Measurements from ENCODE around the gene BCL2L11.

Gene BCL2L11

DNA sequence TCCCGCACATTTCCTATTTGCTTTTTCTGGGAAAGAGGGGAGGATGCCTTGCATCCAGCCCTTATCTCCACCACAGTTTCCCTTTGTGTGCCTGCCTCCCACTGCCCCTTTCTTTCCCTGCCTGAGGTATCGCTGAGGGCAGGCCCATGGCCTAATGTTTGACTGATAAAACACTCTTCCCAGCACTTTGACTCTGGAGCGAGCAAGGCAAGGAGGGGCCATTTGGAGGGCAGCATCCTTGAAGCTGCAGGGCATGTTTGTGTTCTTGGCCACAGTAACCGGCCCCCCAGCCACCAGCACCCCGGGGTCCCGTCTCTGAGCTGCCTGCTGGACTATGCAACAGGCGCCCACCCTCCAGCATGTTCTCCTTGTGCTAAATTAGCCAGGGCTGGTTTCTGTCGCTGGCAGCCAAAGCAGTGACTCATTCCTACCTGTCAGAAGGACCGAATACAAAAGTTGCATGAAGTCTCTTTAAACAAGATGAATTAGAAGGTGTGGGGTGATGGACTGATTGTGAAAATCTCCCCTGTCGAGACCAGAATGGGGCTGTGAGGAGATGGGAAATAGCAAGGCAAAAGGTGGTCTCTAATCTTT lies 50.7 kb downstream of the BCL2L11 start:
- no peak for DNase-seq

DNA sequence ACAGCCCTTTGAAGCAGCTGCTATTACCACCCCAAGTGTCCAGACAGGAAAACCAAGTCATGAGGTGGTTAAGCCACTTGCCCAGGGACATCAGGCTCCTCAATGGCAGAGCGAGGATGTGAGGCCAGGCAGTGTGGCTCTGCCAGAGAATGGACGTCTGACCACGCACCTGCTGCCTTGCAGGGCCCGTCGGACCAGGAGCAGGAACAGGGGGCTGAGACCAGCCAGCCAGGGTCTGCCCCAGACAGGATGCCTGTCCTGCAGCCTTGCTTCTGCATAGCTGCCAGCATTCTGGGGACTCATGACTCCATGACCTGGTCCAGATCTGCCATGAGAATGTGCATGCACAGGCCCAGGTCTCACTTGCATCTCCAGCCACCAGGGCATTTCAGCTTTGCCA lies 52.0 kb downstream of the BCL2L11 start:
- DNase-seq: no peak

GRCh38 chr2:111173338-111173737 lies 52.6 kb downstream of the BCL2L11 start:
- no peak for DNase-seq

DNA sequence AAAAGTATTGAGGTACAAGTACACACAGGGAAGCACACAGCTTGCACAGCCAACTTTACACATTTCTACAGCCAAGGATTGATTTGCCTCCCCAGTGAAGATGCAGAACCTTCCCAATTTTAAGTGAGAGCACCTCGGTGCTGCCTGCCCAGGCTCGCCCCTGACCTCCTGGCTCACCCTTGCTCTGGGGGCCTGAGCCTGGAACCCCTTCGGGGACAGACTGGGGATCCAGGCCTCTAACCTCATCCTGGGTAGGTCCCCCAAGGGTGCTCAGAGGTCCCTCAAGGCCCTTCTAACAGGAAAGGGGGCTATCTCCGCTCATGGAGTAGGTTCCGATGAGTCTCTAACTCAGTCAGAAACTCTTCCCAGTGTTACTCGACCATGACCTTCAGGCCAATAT lies 53.1 kb downstream of the BCL2L11 start:
- DNase-seq: no peak

DNA sequence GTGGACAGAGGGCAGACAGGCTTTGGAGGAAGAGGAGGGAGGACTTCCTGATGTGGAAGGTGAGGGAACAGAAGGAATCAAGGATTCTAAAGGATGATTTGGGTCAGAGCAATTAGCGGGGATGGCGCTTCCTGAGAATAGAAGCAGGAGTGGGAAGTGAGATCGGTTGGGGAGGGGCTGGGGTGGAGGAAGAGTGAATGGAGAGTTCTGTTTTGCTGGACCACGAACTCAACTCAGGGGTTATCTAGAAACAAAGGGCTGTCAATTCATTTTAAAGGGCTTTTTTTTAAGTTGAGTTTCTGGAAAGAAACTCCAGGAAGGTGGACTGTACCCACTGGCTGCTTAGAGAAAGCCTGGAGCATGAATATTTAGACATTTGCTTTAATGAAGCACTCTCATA lies 54.9 kb downstream of the BCL2L11 start:
- no peak for DNase-seq

DNA sequence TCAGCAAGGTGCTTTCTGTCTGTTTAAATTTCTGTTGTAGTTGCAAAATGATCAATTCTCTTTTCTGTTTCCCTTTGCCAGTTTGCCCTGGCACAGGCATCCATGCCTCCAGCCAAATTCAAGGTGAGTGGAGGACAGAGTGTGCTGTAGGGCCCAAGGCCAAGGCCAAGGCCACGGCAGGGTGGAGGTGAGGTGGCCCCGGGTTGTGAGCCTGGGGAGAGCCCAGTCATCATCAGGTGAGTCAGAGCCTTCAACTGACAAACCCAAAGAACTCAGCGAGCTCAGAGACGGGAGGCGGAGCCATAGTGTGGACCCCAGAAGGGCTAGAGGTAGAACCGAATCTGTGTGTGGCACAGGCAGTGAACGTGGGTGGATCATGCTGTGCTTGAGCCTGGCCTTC lies 55.7 kb downstream of the BCL2L11 start:
- no peak for DNase-seq

DNA sequence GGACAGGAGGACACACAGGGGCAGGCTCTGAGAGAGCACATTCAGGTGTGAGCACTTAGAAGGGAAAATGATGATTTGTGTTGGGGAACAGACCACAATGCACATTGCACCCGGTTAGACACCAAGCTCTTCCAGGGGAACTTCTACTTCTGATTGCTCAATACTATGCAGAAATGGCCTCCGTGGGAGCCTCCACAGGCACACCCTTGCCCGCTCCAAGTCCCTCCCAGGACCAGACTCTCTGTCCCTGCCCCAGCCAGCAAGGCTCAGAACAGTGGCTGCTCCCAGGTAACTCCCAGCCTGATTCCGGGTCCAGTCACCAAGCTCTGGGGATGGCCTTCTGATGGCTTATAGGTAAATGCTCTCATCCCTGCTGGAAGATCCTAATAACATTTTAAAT lies 56.2 kb downstream of the BCL2L11 start:
- DNase-seq: no peak

DNA sequence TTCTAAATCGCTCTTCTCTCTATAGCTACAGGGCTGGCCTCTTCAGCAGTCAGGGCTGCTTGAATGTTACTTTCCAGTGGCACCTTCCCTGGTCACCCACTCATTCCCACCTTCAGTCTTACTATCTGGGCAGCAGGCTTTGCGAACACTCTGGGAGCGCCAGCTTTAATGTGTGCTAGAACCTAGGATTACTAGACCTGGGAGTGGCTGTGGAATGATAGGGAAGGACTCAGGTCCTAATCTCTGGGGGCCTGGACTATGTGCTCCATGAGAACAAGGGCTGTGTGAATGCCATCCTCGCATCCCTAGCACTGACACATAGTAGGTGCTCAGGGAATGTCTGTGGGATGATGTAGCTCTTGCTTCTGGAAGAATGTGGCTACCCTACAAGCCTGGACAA lies 57.6 kb downstream of the BCL2L11 start:
- DNase-seq: no peak

GRCh38 chr2:111178730-111179405 lies 58.2 kb downstream of the BCL2L11 start:
- DNase-seq: no peak

GRCh38 chr2:111182121-111182520 lies 61.4 kb downstream of the BCL2L11 start:
- DNase-seq: no peak

DNA sequence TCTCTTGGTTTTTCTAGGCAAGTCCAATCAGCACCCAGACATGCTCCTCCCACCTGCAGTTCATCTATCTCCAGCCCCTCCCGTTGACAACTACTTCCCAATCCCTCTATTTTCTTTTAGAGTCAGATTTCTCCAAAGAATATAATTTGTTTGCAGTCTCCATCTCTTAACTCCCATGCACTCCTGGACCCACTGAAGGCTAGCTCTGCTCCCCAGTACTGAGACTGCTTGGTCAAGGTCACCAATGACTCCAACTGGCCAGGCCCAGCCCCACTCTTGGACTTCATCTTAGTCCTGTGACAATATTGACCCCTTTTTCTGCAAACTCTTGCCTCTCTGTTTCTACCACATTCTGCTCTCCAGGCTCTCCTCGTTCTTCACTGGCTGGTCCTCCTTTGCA lies 62.0 kb downstream of the BCL2L11 start:
- DNase-seq: no peak

GRCh38 chr2:111184725-111185310 lies 64.1 kb downstream of the BCL2L11 start:
- no peak for DNase-seq

DNA sequence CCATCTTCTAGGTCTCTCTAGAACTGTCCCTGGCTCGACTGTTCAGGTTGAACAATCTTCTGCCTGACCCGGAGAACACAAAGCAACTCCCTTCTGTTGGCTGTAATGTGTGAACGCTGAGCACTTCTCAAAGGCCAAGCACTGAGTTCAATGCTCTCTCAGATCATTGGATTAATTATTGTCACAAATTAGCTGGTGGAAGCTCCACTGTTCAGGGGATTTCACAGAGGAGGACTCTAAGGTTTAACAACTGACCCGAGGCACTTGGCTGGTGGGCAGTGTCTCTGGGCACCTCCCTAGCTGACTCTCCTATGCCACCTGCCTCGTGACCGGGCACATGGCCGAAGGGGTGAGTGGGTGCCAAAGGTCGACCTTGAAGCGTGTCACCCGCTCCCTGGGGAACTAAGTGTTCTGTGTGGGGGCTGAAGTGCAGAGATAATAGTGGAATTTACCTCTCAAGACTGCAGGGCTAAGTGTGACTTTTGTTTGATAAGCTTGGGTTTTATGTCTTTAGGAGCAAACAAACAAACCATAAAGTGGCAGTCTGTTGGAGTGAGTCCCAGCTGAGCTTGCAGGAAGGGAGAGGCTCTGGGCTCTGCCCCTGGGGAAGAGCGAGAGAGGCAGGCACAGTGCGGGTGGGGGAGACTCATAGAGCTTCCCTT lies 64.8 kb downstream of the BCL2L11 start:
- no peak for DNase-seq

GRCh38 chr2:111186121-111186715 lies 65.5 kb downstream of the BCL2L11 start:
- DNase-seq: no peak

DNA sequence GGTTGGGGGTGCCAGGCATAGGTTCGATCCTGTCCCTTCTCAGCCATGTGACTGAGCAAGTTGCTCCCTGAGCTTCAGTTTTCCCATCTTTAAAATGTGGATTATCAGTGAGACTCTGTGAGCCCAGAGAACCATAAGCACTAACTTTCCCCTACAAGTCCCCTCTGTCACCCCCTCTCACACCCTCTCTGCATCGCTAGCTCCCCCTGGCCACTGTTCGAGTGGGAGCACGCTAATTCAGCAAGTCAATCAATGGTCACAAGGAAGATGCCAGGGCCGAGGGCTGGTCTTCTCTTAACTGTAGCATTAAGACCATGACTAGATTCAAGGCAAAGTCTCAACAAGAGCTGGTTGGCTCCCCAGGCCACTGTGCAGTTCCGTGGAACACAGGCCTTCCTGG lies 66.2 kb downstream of the BCL2L11 start:
- DNase-seq: no peak

DNA sequence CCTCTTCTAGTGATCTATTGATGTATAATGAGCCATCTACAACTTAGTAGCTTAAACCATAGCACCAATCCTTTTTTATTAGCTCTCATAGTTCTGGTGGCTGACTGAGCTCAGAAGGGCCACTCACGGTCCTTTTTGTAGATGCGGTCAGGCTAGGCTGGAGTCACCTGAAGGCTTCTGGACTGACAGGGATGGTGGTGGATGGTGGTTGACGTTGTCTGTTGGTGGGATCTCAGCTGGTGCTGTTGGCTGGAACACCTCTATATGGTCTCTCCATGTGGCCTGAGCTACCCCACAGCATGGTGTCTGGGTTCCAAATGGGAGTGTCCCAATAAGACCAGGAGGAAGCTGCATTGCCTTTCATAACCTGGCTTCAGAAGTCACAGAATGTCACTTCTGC lies 68.0 kb downstream of the BCL2L11 start:
- DNase-seq: no peak

- no peak for DNase-seq
Measured at GRCh38 chr2:111189106-111189505, 68.4 kb downstream of the BCL2L11 start.

- DNase-seq: no peak
Measured at GRCh38 chr2:111190816-111191540, 70.3 kb downstream of the BCL2L11 start.

DNA sequence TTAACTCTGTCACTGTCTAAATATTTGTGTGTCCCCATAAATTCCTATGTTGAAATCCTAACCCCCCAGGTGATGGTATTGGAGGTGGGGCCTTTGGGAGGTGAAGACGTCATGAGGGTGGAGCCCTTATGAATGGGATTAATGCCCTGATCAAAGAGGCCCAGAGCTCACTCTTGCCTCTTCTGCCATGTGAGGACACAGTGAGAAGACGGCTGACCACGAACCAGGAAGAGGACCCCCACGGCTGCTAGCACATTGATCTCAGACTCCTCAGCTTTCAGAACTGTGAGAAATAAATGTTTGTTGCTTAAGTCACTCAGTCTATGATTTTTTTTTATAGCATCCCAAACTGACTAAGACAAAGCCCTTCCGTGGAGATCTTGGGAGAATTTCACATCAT lies 71.2 kb downstream of the BCL2L11 start:
- no peak for DNase-seq

DNA sequence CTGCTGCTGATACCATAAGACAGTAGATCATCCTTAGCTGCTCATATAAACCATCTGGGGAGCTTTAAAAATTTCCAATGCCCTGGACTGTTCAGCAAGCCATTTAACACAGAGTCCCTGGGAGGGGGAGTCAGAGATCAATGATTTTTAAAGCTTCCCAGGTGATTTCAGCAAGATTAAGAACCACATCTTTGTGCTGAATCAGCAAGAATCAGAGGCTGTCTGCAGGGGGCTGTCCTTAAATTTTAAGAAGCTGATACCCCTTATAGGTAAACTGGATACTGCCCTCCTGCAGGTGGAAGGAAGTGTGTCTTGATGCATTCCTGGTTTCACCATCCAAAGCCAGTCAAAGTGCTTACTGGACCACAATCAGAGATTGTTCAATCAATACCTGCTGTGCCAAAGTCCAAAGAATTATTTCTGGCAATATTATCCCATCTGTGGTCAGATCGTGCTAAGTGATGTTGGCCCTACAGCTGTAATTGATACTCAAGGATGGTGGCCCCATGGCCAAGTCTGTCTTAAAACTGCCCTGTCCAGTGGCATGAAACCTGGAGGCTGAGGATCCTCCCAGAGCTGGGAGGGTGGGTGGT lies 72.2 kb downstream of the BCL2L11 start:
- DNase-seq: no peak

DNA sequence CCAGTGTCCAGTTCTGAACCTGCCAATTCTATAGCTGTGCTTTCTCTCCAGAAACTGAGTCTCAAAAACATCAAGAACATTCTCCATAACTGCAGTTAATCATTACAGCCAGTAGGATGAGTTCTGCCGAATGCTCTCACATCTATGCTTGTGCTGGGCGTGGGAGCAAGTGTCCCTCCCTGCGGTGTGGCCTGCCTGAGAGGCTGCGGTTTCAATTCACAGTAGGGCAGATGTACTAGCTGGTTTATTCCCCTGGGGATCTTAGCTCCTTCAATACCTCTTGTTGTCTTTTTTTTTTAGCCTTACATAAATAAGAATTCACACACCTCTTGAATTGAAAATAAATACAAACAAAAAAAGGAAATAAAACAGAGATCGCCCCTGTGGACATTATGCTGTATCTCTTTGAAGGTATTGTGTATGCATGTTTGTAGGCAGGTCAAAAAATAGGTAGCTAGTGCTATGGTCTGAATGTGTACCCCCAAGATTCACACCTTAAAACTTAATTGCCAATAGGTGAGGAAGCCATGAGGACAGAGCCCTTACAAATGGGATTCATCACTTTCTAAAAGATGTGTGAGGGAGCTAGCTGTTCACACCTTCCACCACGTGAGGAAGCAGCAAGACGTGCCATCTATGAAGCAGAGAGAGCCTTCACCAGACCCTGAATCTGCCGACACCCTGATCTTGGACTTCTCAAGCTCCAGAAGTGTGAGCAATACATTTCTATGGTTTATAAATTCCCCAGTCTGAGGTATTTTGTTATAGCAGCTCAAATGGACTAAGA lies 74.3 kb downstream of the BCL2L11 start:
- peak; percentile 8 for DNase-seq

GRCh38 chr2:111196435-111196834 lies 75.7 kb downstream of the BCL2L11 start:
- DNase-seq: no peak
